AG04450 (cell line): ENCODE data around the gene SNAPC2. TPM values are rescaled to one million over a fixed set of nuclear protein-coding genes. Genes with fewer than 3 reads are reported as not detected.

Experiments
- CTCF ChIA-PET: fragments of 300-600, 350-600 bp; formaldehyde crosslinking; extraction: SDS; loops from one replicate; lab custom pipeline; 2022; ENCODE audit warnings: antibody characterized with exemption, inconsistent platforms; lab: Charles Lee
- POLR2A ChIA-PET: fragments of 350-600 bp; formaldehyde crosslinking; extraction: SDS; loops from one replicate; lab custom pipeline; 2021; ENCODE audit warnings: antibody characterized with exemption, inconsistent platforms; lab: Yijun Ruan, JAX
- DNase-seq: peaks from one replicate; pipeline ENCODE4 v3.0.0-alpha.2; 2011; ENCODE audit warnings: low read depth, low spot score
- H3K27ac ChIP-seq: one replicate; pipeline ENCODE4 v1.5.1; 2012; ENCODE audit warnings: low read depth, low read length, control low read depth
- H3K27me3 ChIP-seq: one replicate; pipeline ENCODE4 v1.6.0; 2012; ENCODE audit warnings: low read length; ENCODE audit not compliant: control insufficient read depth, insufficient read depth
- H3K4me3 ChIP-seq: 2 replicates; pipeline ENCODE4 v1.5.1; 2011; ENCODE audit warnings: mild to moderate bottlenecking, low read depth, low read length, control low read depth
- H3K9me3 ChIP-seq: 2 replicates; pipeline ENCODE4 v1.5.1; 2012; ENCODE audit warnings: low read length; ENCODE audit not compliant: control insufficient read depth, insufficient read depth
- polyA plus RNA-seq: library from polyadenylated mRNA; depleted of rRNA; stranded (reverse); fragments of >200 nt; gene quantifications from 2 replicates; pipeline ENCODE4 v1.2.3, GENCODE V29; 2011
- TF ChIP-seq, protein P1 (sequence below): IDR thresholded peaks from 2 replicates; pipeline ENCODE4 v1.5.1; 2011; ENCODE audit warnings: low read depth, low read length, control low read depth, inconsistent platforms

The SNAPC2 gene
- polyA plus RNA-seq, 1 experiment, result 12.1 TPM

GRCh38 chr19:7941895-7942596, 21.9 kb downstream of the SNAPC2 start:
- peak overlapping the region; percentile 96 for H3K4me3 ChIP-seq
- POLR2A ChIA-PET, result interaction anchor here (0.6 kb wide), 1 partner anchor 507 kb away, joined by 4 read pairs; no protein-coding TSS in a partner anchor
- TF ChIP-seq, protein P1, sequence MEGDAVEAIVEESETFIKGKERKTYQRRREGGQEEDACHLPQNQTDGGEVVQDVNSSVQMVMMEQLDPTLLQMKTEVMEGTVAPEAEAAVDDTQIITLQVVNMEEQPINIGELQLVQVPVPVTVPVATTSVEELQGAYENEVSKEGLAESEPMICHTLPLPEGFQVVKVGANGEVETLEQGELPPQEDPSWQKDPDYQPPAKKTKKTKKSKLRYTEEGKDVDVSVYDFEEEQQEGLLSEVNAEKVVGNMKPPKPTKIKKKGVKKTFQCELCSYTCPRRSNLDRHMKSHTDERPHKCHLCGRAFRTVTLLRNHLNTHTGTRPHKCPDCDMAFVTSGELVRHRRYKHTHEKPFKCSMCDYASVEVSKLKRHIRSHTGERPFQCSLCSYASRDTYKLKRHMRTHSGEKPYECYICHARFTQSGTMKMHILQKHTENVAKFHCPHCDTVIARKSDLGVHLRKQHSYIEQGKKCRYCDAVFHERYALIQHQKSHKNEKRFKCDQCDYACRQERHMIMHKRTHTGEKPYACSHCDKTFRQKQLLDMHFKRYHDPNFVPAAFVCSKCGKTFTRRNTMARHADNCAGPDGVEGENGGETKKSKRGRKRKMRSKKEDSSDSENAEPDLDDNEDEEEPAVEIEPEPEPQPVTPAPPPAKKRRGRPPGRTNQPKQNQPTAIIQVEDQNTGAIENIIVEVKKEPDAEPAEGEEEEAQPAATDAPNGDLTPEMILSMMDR, result no peak
- no peaks in the 10 kb centered on the region for H3K27me3 ChIP-seq
- no peak for DNase-seq
- H3K27ac ChIP-seq, result no peak overlapping the region
- CTCF ChIA-PET, result interaction anchor here (0.8 to 3.9 kb wide), 5 partner anchors 13 to 310 kb away, joined by 3 to 57 read pairs (median 39); no protein-coding TSS in a partner anchor
- peaks cover 3% of the 10 kb centered on the region; the same call in 1 of the 2 replicates for H3K9me3 ChIP-seq

- TF ChIP-seq, protein P1, result no peak
- Histone ChIP-seq H3K4me3 (peak overlapping the region; percentile 96), H3K9me3 (peaks cover 3% of the 10 kb centered on the region; the same call in 1 of the 2 replicates), H3K27ac (peak overlapping the region; percentile 93), H3K27me3 (no peaks in the 10 kb centered on the region)
- CTCF ChIA-PET, result interaction anchor here (0.6 to 3.9 kb wide), 23 partner anchors 8 to 841 kb away, joined by 3 to 57 read pairs (median 8); partner anchors contain the start of genes LRRC8E, MAP2K7 and SNAPC2
- POLR2A ChIA-PET, result interaction anchor here (0.7 to 2.4 kb wide), 7 partner anchors 13 to 212 kb away, joined by 3 to 22 read pairs (median 6); partner anchors contain the start of genes ELAVL1 and MAP2K7
- DNase-seq, result no peak
These were observed 22.9 kb downstream of the SNAPC2 start for GRCh38 chr19:7942981-7943443.

DNA sequence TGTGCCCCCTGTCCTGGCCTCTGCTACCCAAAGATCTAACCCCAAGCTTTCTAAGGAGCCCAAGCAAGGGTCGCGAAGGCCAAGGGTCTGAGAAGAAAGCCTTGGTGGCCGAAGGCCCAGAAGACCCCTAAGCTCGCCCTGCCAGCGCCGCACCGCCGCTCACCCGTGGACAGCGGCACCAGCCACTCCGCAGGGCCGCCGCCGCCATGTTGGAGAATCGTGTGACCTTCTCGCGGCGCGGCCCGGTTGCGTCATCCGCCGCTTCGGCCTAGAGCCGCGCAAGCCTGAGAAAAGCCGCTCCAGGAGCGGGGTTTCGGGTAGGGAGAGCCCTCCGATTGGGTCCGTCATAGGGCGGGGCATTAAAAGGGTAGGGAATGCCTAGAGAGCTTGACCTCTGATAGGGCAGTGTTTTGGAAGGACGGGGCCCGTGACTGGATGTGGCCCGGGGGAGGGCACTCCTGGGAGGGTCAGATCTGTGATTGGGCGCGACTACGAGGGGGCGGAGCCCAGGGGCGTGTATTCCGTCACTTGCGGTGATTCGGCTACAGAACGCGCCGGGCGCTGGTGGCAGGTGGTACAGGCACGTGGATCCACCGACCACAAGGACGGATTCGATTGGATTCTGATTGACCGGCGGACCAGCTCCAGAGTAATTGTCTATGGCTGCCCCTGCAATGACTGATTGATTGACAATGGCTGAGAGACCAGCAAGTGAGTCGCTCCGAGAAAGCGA, 23.5 kb downstream of the SNAPC2 start, which contains the start of gene TIMM44:
TSS of gene TIMM44 (minus strand) at position 223 of the 733 bp plus-strand sequence. CDS start at position 208, 15 bp downstream.
- Histone ChIP-seq H3K27ac (peak within 1 kb of the TSS; percentile 93), H3K4me3 (peak within 1 kb of the TSS; percentile 96), H3K27me3 (no peaks in the 10 kb centered on the region), H3K9me3 (peaks cover 3% of the 10 kb centered on the region; the same call in 1 of the 2 replicates)
- TF ChIP-seq, protein P1, result no peak
- CTCF ChIA-PET, result interaction anchor here (0.5 to 3.9 kb wide), 39 partner anchors 9 to 842 kb away, joined by 3 to 57 read pairs (median 6); partner anchors contain the start of genes LRRC8E, MAP2K7, SNAPC2 and ZNF414
- DNase-seq, result peak; percentile 99
- POLR2A ChIA-PET, result interaction anchor here (0.7 to 2.4 kb wide), 8 partner anchors 12 to 311 kb away, joined by 3 to 22 read pairs (median 6); partner anchors contain the start of genes ELAVL1 and MAP2K7

DNA sequence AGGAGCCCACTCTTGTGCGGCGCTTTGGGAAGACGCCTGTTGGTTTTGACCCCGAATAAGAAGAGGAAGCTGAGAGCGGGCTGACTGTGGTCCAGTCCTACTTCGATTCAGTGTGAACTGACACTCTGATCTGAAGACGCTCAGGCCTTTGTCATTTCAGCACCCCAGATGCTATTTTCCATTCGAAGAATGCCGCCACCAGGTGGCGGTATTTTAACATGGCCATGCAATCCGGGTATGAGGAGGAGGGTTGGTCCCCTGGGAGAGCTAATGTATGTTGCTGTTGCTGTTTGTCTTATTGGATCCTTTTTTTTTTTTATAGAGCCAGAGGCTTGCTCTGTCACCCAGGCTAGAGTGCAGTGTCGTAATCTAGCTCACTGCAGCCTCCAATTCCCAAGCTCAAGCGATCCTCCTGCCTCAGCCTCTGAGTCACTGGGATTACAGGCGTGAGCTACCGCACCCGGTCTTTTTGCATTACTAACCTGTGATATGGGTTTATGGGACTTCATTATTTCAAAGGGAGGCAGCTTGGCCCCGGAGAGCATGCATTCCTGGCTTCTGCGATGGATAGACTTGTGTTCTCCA, 24.1 kb downstream of the SNAPC2 start:
- CTCF ChIA-PET, result interaction anchor here (0.5 to 3.9 kb wide), 43 partner anchors 10 to 1286 kb away, joined by 3 to 57 read pairs (median 5); partner anchors contain the start of genes ELAVL1, LRRC8E, MAP2K7 and SNAPC2
- Histone ChIP-seq H3K9me3 (peaks cover 3% of the 10 kb centered on the region; the same call in 1 of the 2 replicates), H3K27ac (peak overlapping the region; percentile 91), H3K27me3 (no peaks in the 10 kb centered on the region), H3K4me3 (peak overlapping the region; percentile 71)
- peak; percentile 79 for DNase-seq
- TF ChIP-seq, protein P1, result peak; percentile 84
- POLR2A ChIA-PET, result interaction anchor here (0.7 to 2.4 kb wide), 7 partner anchors 15 to 311 kb away, joined by 3 to 22 read pairs (median 5); partner anchors contain the start of genes ELAVL1 and MAP2K7
